Upper lobe of left lung (tissue), 6 donors: Measurements from ENCODE around the gene L3MBTL3. TPM values are rescaled to one million over a fixed set of nuclear protein-coding genes. Genes with fewer than 3 reads are reported as not detected.

Source experiments
- ATAC-seq, 2 donors: fragments of 200-7000 bp; cut with Tn5 transposase; one replicate each; pipeline ENCODE4 v1.9.1; 2022; ENCODE audit warnings: mild to moderate bottlenecking in 2 of 2, moderate library complexity in 2 of 2; ENCODE audit not compliant: low FRiP score in 2 of 2
- DNase-seq, 2 donors: peaks; one replicate each; pipeline ENCODE4 v3.0.0-alpha.2; 2019 to 2020
- H3K27ac ChIP-seq, 4 donors: fragments of 200-600 bp; sonication (generic); one replicate each; pipeline ENCODE4 v1.5.1; 2016 to 2019
- H3K27me3 ChIP-seq, 4 donors: fragments of 200-600 bp; sonication (generic); one replicate each; pipeline ENCODE4 v1.5.1; 2017 to 2019
- H3K36me3 ChIP-seq, 4 donors: fragments of 200-600 bp; sonication (generic); one replicate each; pipeline ENCODE4 v1.5.1; 2016 to 2019
- H3K4me1 ChIP-seq, 4 donors: fragments of 200-600 bp; sonication (generic); one replicate each; pipeline ENCODE4 v1.5.1; 2018 to 2019
- H3K4me3 ChIP-seq, 4 donors: fragments of 200-600 bp; sonication (generic); one replicate each; pipeline ENCODE4 v1.5.1; 2017 to 2019; ENCODE audit warnings: mild to moderate bottlenecking in 2 of 4, moderate library complexity in 1 of 4
- H3K9me3 ChIP-seq, 4 donors: fragments of 200-600 bp; sonication (generic); one replicate each; pipeline ENCODE4 v1.5.1; 2018 to 2019
- EP300 ChIP-seq, 4 donors: sonication (generic); formaldehyde crosslinking; IDR thresholded peaks; one replicate each; pipeline ENCODE4 v1.5.1; 2017; ENCODE audit warnings: antibody characterized with exemption in 4 of 4, control low read depth in 2 of 4
- POLR2A ChIP-seq, 4 donors: fragments of 450-650 bp; IDR thresholded peaks; one replicate each; pipeline ENCODE4 v1.5.1; 2016 to 2017; ENCODE audit warnings: antibody characterized with exemption in 4 of 4, mild to moderate bottlenecking in 2 of 4
- POLR2AphosphoS5 ChIP-seq, 2 donors: sonication (generic); formaldehyde crosslinking; IDR thresholded peaks; one replicate each; pipeline ENCODE4 v1.5.1; 2017; ENCODE audit warnings: antibody characterized with exemption in 2 of 2
- WGBS, 2 donors: methylation state at CpG; one replicate each; pipeline ENCODE4 v1.1.5; 2017 to 2018; 5-methylcytosine and 5-hydroxymethylcytosine counted together
- total RNA-seq, 6 donors: library from RNA; depleted of rRNA in 4 of 6; stranded (reverse); fragments of >200 nt in 4 of 6; gene quantifications; one replicate each; pipeline versions ENCODE4 v1.1.0 to v1.2.1, GENCODE V29; 2016 to 2021
- TF ChIP-seq, protein P1 (sequence below), 6 experiments: fragments of 450-650 bp in 4 of 6; fragments of 200-600 bp in 2 of 6; sonication (generic) in 2 of 6; IDR thresholded peaks; one replicate each; pipeline ENCODE4 v1.5.1; 2016 to 2019; ENCODE audit warnings: antibody characterized with exemption in 6 of 6
- donor health status: DM: no; HTN: no; CAD: no; lungs with moderate emphysema.
- donor health status: DM: no; HTN: yes; CAD: no; lungs with severe emphysema.

Gene L3MBTL3
- total RNA-seq, 6 donors from 2014 or later = 3.2 to 9.3 (median 6.5) TPM

DNA sequence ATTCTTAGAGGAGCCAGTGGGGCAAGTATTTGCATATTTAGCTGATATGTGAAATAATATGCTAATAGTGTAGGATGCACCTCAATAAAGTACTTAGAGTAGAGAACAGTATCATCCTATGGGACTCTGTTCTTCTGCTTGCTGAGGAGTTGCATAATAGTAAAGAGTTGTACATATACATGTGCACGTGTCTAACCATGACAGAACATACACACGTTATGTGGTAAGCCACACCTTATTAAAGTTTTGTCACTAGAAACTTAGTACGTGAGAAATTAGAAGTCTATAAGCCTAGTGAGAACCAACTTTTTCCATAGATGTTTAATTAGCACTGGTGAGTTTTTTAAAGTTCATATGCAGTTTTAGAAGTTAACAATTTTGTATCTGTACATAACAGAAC is 80.7 kb downstream of the L3MBTL3 start:
- H3K36me3 ChIP-seq = peaks cover 0 to 5% (median 0%) of the 10 kb centered on the region in 4 donors
- DNase-seq (no peak), ATAC-seq (no peak)
- no peak for TF ChIP-seq POLR2AphosphoS5 (IDR thresholded peaks at IDR 0.05)
- no peak for TF ChIP-seq POLR2A (IDR thresholded peaks at IDR 0.05)
- no peak for TF ChIP-seq EP300 (IDR thresholded peaks at IDR 0.05)
- TF ChIP-seq, protein P1, sequence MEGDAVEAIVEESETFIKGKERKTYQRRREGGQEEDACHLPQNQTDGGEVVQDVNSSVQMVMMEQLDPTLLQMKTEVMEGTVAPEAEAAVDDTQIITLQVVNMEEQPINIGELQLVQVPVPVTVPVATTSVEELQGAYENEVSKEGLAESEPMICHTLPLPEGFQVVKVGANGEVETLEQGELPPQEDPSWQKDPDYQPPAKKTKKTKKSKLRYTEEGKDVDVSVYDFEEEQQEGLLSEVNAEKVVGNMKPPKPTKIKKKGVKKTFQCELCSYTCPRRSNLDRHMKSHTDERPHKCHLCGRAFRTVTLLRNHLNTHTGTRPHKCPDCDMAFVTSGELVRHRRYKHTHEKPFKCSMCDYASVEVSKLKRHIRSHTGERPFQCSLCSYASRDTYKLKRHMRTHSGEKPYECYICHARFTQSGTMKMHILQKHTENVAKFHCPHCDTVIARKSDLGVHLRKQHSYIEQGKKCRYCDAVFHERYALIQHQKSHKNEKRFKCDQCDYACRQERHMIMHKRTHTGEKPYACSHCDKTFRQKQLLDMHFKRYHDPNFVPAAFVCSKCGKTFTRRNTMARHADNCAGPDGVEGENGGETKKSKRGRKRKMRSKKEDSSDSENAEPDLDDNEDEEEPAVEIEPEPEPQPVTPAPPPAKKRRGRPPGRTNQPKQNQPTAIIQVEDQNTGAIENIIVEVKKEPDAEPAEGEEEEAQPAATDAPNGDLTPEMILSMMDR (IDR thresholded peaks at IDR 0.05) = no peak
- WGBS, 2 donors = 91 to 92% methylated on average over 3 of the region's 3 CpGs
- H3K27me3 ChIP-seq = no peaks in the 10 kb centered on the region
- no peak overlapping the region for H3K4me3 ChIP-seq
- no peak overlapping the region for H3K27ac ChIP-seq
- H3K4me1 ChIP-seq = no peaks in the 10 kb centered on the region
- H3K9me3 ChIP-seq = no peaks in the 10 kb centered on the region

- no peak for TF ChIP-seq POLR2A (IDR thresholded peaks at IDR 0.05)
- TF ChIP-seq, protein P1 (IDR thresholded peaks at IDR 0.05) = no peak
- no peak for TF ChIP-seq POLR2AphosphoS5 (IDR thresholded peaks at IDR 0.05)
- TF ChIP-seq EP300 (IDR thresholded peaks at IDR 0.05) = no peak
- Histone ChIP-seq H3K4me1 (no peaks in the 10 kb centered on the region), H3K4me3 (no peak overlapping the region), H3K9me3 (no peaks in the 10 kb centered on the region), H3K27me3 (no peaks in the 10 kb centered on the region), H3K27ac (no peak overlapping the region), H3K36me3 (peaks cover 0 to 3% (median 0%) of the 10 kb centered on the region in 4 donors)
- ATAC-seq = no peak
- no peak for DNase-seq
- 80 to 84% methylated on average over 4 of the region's 4 CpGs for WGBS, 2 donors
Observed at GRCh38 chr6:130105996-130106704, 87.8 kb downstream of the L3MBTL3 start.

- no peaks in the 10 kb centered on the region for H3K9me3 ChIP-seq
- no peaks in the 10 kb centered on the region for H3K27me3 ChIP-seq
- H3K27ac ChIP-seq = no peak overlapping the region
- DNase-seq = no peak
- no peak overlapping the region for H3K4me3 ChIP-seq
- 95 to 100% methylated on average over 1 of the region's 1 CpG for WGBS, 2 donors
- H3K36me3 ChIP-seq = peaks cover 0 to 3% (median 0%) of the 10 kb centered on the region in 4 donors
- TF ChIP-seq POLR2AphosphoS5 (IDR thresholded peaks at IDR 0.05) (no peak), EP300 (IDR thresholded peaks at IDR 0.05) (no peak), POLR2A (IDR thresholded peaks at IDR 0.05) (no peak)
- TF ChIP-seq, protein P1 (IDR thresholded peaks at IDR 0.05) = no peak
- no peaks in the 10 kb centered on the region for H3K4me1 ChIP-seq
- ATAC-seq = no peak
Observed at GRCh38 chr6:130107710-130108109, 89.3 kb downstream of the L3MBTL3 start.

DNA sequence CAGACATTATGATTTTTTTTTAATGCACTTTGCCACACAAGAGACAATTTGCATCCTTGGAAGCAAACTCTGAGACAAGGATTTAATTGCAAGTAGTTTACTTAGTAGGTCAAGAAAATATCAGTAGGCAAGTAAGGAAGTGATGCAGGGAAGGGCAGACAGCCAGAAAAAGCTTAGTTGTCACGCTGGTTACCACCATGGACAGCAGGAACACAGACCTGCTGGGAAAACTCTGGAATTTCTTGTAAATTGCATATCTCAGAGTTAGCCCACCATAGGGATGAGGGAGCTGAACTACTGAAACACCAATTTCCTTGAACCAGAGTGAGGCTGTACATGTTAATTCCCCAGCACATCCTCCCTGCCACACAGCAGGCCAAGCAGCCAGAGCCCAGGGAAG is 92.7 kb downstream of the L3MBTL3 start:
- ATAC-seq = no peak
- no peaks in the 10 kb centered on the region for H3K27me3 ChIP-seq

More for the DNA sequence above, 92.7 kb downstream of the L3MBTL3 start:
- DNase-seq = no peak
- TF ChIP-seq, protein P1 (IDR thresholded peaks at IDR 0.05) = no peak
- TF ChIP-seq EP300 (IDR thresholded peaks at IDR 0.05) (no peak), POLR2A (IDR thresholded peaks at IDR 0.05) (no peak), POLR2AphosphoS5 (IDR thresholded peaks at IDR 0.05) (no peak)
- no peak overlapping the region for H3K4me3 ChIP-seq
- no peaks in the 10 kb centered on the region for H3K36me3 ChIP-seq
- H3K27ac ChIP-seq = no peak overlapping the region
- no peaks in the 10 kb centered on the region for H3K9me3 ChIP-seq
- no peaks in the 10 kb centered on the region for H3K4me1 ChIP-seq
- WGBS, 2 donors = 93 to 100% methylated on average over 1 of the region's 1 CpG
